SKM-1 treated with dmso at 0.1 percent for 144 hours (cell line): ENCODE measurements around the gene NFE2L3.
A peak's percentile ranks its signal among the peaks of the same experiment; 100 is the strongest.
"Not testable (repeated sequence)": the region's sequence is repeated elsewhere in the genome, so short reads cannot be mapped to it uniquely, and the experiment has no call there.

Source experiments
- DNase-seq: peaks from one replicate; lab custom pipeline; 2025; ENCODE audit not compliant: unreplicated experiment; lab: John Stamatoyannopoulos, UW

NFE2L3 gene

DNA sequence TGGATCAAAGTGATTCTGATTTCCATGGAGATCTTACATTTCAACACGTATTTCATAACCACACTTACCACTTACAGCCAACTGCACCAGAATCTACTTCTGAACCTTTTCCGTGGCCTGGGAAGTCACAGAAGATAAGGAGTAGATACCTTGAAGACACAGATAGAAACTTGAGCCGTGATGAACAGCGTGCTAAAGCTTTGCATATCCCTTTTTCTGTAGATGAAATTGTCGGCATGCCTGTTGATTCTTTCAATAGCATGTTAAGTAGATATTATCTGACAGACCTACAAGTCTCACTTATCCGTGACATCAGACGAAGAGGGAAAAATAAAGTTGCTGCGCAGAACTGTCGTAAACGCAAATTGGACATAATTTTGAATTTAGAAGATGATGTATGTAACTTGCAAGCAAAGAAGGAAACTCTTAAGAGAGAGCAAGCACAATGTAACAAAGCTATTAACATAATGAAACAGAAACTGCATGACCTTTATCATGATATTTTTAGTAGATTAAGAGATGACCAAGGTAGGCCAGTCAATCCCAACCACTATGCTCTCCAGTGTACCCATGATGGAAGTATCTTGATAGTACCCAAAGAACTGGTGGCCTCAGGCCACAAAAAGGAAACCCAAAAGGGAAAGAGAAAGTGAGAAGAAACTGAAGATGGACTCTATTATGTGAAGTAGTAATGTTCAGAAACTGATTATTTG lies 33.3 kb downstream of the NFE2L3 start:
- no peak for DNase-seq

GRCh38 chr7:26185844-26186180 lies 33.8 kb downstream of the NFE2L3 start:
- no peak for DNase-seq

DNA sequence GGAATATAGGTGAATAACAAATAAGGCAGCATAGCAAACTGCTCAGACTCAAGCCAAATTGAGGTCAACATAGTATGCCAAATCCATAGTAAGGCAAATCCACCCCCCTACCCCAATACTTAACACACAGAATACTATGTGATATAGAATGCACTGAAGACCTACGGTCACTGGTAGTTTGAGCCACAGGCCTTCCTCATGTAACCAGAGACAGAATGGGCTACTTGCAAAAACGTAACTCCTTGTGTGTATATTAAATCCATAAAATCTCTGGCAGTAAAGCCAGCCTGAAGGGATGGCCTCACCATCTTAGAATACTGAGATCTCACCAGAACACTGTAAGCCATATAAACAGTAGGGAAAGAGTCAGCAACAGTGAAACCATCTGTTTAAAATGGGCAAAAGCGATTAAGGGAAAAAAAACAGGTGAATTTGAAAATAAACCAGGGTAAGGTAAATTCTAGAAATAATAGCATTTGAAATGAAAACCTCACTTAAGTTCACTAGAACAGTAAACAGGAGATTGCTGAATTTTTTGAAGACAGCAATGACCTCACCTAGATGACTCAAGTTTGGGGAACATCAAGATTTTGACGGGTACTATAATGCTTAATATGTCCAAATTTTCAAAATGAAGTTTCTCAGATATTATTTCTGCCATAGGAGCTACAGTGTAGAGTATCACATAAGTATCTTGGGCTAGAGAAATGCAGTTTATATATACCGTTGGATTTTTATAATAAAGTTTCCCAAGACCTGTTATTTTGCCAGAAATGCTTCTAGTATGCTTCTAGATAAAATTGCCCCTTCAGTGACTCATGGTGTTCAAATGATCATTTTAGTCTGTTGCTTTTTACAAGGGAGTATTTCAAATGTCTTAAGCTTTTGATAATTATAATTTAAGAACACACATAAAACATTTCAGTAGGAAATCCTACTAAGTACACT lies 34.6 kb downstream of the NFE2L3 start:
- no peak for DNase-seq

DNA sequence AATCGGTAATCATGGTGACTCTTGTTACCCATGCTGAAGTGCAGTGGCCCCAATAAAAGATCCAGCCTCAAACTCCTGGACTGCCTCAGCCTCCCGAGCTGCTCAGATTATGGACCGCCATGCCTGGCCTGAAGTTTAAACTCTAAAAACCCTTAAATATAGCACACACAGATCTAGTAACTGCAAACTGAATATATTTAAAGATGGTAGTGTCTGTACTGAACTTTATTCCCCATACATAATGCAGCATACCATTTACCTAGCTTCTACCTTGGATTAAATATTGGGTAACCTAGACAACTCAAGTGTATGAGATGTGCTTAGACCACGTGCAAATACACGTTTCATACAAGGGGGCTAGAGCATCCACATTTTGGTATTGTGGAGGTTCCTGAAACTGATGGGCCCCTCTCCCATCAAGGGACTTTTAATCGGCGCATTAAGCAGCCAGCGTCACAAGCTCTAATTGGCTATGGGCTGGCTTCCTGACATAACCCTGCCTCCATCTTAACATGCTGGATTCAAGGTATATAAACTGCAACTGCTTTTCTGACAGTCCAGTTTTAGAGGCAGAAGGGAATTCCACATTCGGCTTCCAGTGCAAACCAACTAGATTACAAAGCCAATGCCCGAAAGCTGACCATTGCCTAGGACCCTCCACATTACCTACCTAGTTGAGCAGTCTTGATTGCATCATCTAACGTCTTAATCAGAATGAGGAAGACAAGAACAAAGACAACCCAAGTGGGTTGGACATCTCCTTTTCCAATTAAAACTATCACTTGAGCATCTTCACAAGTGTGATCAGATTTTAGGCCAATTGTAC lies 35.6 kb downstream of the NFE2L3 start:
- no peak for DNase-seq

- no peak for DNase-seq
Measured at GRCh38 chr7:26188206-26188956, 36.4 kb downstream of the NFE2L3 start.

GRCh38 chr7:26188957-26189541 lies 37.1 kb downstream of the NFE2L3 start:
- no peak for DNase-seq

DNA sequence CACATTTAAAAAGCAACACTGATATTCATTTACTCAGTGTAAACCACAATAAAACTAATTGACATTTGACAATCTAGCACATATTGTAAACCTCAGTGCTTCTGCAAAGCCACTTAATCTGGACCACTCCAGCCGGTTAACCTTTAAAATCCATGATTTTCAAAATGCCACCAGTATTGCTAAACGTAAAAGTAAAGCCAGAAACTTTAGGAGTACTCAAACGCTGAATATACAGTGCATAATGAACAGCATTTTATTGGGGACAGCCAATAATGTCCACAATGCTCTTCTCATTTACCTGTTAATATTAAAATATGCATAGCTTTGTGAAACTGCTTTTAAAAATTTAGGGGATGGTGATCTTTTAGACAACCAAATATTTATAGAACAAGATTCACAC lies 37.7 kb downstream of the NFE2L3 start:
- DNase-seq, result no peak

DNA sequence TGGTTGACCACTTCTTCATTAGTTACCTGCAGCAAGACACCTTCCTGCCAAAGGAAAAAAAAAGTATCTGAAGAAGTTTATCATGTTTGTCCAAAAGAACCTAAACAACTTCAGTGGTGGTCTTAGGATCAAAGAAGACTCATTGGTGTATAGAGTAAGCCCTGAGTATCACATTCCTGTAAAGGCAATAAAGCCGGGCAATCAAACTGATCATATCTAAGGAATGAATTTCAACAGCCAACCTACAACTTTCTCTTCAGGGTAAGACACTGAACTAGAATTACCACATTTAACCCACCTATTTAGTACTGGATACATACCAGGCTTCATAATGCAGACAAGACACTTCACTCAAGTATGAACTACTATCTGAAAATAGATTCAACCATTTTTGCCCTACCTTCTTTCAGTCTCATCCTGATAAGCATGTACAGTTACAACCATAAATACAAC lies 38.4 kb downstream of the NFE2L3 start:
- no peak for DNase-seq

- no peak for DNase-seq
Measured at GRCh38 chr7:26191233-26191973, 39.4 kb downstream of the NFE2L3 start.

GRCh38 chr7:26191974-26192479 lies 40.0 kb downstream of the NFE2L3 start:
- DNase-seq, result no peak

DNA sequence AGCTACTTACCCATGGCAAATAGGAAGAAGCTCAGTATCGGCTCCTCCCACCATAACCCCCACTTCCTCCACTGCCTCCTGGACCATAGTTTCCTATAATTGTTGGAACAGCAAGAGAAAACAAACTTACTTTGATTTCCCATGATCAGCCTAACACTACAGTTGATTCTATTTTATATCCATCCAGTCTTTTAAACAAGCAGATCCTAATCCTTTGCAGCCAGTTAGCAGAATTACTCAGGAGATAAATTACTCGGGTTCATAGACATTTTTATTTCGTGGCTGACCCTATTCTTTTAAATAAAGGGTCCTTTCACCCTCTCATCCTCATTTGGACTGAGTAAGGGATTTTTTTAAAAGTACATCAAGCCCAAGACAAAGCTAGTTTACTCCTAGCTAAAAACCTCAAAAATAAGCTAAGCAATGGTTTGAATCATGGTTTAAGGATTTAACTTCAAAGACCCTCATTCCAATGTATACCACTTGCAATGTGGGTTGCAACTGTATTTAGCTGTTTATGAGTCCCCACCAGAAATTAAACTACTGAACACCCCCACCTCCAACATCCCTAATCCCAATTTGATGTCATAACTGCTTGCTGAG lies 40.6 kb downstream of the NFE2L3 start:
- DNase-seq, result no peak

DNA sequence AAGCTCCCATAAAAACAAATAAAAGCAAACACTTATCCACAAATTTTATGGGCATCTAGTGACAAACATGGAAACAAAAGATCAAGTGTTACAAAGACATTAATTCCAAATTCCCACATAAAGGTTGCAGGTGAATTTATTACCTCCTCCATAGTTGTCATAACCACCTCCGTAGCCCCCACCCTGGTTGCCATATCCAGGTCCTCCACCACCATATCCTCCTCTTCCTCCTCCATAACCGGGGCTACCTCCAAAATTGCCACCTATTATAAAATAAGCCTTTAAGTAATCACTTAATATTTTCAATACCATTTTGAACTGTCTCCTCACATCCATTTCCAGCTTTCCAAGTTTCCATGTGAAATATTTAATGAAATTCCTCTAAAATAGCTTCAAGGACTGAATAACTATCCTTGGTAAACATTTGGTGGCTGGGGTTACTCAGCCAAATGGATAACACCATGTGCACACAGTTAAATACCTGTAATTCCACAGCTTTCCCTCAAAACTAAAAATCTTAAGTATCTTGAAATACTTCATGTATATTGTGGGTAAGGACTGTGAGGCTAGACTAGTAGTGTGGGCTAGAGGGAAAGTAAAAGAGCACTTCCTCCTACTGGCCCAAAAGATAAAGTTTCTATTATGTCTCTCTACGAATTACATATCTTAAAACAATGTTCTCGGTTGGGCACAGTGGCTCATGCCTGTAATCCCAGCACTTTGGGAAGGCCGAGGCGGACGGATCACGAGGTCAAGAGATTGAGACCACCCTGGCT lies 41.6 kb downstream of the NFE2L3 start:
- no peak for DNase-seq

DNA sequence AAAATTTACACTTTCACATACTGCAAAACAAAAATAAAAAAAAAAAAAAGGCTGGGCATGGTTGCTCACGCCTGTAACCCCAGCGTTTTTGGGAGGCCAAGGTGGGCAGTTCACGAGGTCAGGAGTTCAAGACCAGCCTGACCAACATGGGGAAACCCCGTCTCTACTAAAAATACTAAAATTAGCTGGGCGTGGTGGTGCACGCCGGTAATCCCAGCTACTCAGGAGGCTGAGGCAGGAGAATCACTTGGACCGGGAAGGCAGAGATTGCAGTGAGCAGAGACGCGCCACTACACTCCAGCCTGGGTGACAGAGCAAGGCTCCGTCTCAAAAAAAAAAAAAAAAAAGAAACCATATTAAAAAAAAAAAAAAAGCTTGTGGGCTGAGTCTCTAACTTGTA lies 42.8 kb downstream of the NFE2L3 start:
- DNase-seq, result not testable (repeated sequence)

GRCh38 chr7:26195182-26195581 lies 43.2 kb downstream of the NFE2L3 start:
- no peak for DNase-seq

DNA sequence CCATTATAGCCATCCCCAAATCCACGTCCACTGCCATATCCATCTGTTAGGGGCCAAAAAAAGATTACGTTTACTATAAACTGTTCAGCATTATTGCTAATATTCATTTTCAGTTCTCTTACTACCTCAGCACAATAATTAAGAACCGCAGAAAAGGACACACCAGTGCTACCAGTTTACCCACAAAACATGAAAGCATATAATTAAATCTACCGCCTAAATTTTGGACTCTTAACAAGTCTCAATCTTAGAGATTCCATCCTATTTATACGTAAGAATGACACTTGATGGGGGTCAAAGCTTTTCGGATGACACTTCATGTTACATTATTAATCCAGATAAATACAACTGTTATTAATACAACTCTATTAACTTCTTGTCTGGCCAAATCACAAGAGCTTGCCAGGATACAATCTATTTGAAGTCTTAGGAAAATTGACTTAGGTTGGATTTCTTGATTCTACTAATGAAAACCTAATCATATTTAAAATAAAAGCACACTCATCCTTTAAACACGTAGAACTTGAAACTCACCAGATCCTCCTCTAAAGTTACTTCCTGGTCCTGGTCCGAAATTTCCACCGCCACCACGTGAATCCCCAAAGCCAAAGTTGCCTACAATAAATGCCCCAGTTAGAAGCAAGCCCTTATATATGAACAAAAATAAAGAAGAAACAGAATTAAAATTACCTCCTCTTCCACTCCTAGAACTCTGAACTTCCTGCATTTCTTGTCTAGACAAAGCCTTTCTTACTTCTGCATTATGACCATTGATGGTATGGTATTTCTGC lies 44.1 kb downstream of the NFE2L3 start:
- no peak for DNase-seq

GRCh38 chr7:26197153-26198115 lies 45.4 kb downstream of the NFE2L3 start:
- DNase-seq, result peak; percentile 84
